GM19438 (cell line): Measurements from ENCODE around the gene ENG.
"Not testable (repeated sequence)": the region's sequence is repeated elsewhere in the genome, so short reads cannot be mapped to it uniquely, and the experiment has no call there.

Experiments used
- ATAC-seq: cut with Tn5 transposase; IDR thresholded peaks from one replicate; pipeline ENCODE4 v1.9.1; 2021; ENCODE audit warnings: low read depth; ENCODE audit not compliant: unreplicated experiment

Gene ENG

DNA sequence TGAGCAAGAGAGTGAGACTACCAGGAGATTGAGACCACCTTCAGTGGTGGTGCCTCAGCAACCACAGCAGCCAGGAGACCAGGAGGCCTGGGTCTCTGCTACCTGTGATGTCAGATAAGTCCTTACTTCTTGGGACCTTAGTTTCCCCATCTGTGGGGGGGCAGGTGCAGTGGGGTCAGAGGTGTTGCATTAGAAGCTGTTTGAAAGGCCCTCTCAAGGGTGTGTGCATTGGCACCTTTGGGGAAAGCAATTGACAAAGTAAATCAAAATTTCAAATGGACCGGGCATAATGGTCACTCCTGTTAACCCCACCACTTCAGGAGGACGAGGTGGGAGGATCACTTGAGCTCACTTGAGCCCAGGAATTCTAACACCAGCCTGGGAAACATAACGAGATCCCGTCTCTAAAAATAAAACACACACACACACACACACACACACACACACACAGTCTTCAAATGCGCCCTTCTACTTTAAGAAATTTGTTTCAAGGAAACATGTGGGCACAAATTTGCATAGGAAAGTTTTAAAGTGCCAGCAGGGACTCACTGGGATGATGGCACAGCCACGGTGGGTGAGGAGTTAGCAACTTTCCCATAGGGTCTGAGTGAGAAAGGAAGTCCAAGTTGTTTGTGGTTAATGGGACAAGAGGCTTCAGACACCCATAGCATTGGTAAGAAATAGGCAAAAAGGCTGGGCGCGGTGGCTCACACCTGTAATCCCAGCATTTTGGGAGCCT is 24.4 kb upstream of the ENG start:
- no peak for ATAC-seq

DNA sequence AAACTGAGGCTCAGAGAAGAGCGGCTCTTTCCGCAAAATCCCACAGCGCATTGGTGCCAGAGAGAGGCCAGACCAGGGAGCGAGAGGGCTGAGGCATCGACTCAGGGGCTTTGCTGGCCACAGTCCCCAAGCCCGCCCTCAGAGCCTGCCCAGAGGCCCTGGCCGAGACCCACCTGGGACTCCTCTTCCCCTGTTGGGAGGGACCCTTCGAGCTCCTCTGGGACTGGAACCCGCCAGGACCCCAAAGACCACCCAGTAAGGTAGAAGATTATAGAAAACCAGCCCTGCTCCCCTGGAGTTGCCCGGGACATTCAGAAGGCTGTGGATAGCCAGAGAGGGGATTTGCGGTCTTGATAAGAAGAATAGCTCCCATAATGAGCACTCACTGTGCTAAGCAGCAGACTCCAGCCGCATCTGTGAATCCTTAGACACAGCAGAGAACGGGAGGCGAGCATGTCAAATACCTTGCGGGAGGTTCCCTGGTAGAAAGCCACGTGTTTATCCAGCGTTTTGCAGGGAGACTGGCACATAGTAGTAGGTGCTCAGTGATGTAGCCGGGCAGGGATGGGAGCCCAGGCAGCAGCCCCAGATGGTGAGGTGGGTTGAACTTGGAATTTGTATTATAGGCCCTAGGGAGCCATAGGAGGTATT is 23.7 kb upstream of the ENG start:
- ATAC-seq = no peak

DNA sequence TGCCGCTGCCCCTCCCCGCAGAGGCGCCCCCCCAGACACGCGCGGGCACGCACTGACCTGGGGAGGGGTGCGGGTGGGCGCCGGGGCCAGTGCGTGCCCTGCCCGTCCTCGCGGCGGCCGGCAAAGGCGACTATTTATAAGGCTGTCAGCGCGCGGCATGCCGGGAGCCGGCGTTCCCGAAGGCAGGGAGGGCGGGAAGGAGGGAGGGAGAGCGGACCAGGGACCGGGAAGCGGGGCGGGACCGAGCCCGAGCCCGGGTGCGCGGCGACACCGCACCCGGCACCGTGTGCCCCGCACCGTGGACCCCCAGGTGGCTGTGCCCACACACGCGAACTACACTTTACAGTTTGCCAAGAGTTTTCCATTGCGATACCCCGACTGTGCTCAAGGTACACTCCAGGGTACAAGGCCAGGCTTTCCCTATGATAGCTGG is 23.1 kb upstream of the ENG start, which contains the start of gene AK1:
Gene AK1, minus strand, starts transcription at position 110 of the 433 bp plus-strand sequence. CDS start 3,058 bp downstream, outside the sequence.
- ATAC-seq = no peak

DNA sequence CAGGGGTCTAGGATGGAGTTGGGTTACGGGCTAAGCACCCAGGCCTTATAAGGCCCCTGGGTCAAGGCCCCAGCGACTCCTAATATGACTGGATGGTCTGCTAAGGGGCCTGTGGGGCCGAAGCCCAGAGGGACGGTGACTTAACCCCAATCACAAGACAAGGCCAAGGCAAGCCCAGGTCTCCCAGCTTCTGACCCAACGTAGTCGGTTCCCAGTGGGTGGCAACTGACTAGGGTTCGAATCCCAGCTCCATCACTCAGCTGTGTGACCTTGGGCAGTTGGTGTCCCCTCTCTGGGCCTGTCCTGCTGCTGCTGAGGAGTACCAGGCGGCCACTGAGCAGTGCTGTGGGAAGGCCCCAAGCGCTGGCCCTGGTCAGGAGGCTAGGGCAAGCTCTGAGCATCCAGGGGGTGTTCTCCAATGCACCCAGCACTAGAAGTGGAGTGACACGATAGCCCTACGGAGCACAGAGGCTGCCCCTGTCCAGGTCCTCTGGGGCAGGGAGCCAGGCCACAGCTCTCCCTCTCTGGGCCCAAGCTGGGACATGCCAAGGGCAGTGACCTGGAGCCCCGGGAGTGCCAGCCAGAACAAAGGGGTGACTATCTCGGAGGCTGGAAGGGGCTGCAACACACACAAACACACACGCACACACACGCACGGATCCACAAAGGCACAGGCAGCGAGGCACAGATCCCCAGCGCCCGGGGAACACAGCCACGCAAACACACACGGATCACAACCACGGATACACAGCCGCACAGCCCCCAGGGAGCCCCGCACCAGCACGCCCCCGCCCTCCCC is 22.5 kb upstream of the ENG start:
- no peak for ATAC-seq

DNA sequence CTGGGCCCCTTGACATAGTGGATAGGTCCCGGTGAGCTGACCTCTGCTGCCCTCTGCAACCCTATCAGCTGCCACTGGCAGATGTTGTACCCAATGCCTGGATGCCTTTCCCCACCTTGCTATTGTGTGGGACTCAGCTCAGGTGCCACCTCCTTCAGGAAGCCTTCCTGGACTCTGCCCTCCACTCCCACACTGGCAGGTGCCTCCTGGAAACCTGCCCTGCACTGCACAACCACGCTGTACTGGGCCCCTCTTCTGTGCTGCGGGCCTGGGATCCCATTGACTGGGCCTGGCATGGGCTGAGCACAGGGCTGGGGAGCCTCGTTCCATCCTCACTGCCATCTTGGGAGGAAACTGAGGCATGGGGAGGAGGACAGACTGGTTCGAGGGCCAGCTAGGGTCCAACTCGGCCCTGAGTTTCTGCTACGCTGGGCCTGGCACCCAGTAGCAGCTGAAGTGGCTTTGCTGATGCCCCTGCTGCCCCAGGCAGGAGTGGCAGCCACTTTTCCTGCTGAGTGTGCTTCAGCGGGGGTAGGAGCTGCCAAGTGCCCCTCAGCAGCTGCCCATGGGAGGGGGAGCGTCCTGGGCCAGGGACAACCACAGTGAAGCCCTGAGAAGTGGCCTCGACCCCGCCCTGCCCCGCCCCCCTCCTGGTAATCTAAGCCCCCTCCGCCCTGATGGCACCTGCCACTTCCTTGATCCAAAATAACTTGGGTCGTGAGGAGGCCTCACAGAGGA is 21.7 kb upstream of the ENG start:
- ATAC-seq = no peak

DNA sequence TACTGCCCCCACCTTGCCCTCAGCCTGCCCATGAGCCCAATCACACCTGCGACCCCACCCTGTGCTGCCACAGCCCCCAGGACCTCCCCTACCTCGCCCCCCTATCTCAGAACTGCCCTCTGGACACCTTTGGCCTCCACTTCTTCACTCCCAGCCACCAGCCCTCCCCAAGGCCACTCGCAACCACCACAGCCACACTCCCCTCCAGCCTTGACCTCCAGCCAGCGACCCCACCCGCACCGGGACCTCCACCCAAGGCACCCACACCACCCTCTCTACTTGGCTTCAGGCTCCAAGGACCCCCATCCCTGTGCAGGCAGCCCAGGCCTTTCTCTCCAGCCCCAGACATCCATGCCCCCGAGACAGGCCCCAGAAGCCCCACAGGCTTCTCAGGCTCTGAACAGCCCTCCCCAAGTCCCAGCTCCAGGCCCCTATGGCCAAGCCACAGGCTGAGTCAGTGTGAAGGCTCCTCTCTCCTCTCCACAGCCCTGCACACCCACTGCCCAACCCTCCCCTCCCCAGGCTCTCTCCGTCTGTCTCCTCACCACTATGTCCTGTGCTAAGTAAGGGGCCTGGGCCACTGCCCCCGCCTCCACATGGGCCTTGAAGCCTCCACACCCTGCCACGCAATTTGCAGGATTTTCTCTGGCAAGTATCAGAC is 21.0 kb upstream of the ENG start:
- ATAC-seq = no peak

DNA sequence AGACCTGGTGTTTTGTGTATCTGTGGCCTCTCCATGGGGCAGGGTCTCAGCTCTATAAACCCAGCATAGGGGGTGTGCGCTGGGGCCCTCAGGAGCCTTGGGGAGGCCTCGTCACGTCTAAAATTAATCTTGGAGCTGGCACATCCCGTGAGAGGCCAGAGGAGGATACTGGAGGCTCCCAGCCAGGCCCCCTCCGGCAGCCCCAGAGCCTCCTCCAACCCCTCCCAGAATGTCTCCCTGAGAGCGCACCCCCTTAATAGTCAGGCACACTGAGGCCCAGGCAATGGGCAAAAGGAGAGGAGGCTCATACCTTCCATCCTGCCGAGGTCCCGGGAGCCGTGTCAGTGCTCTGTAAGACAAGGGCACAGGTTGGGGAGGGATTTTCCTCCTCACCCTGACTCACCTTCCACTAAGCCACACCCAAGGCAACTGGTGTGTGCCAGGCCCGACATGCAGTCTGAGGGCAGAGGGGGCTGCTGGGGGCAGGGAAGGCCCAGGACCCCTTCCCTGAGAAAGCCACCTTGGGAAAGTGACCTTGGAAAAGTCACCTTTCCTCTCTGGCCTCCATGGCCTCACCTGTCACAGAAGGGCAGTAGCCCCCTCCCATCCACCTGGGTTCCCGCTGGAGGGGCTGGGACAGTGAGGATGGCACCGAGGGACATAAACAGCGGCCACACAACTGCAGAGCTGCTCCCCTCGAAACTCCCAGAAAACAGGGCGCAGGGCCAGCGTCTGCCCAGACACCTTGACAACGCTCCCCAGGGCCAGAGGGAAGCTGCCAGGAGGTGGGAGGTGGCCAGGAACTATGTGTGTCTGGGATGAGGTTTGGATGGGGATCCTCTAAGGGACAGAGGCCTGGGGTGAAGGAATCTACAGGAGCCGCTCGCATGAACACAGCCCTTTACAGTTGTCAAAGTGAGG is 20.1 kb upstream of the ENG start:
- no peak for ATAC-seq

DNA sequence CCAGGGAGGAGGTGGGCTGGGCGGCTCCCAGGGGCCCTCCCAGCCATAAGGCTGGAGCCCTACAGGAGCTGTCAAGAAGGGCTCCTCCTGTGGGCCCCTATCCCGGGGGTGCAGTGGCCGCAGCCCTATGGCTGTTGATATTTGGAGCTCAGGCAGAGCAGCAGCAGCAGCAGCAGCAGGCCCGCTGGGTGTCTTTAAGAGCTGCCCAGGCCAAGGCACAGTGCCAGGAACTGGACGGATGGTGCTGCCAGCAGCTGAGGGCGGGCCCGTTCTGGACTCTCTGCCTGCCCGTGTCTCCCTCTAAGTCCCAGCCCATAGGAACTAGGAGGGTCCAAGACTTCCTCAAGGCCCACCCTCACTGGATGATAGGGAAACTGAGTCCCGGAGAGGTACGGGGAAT is 19.4 kb upstream of the ENG start:
- no peak for ATAC-seq

DNA sequence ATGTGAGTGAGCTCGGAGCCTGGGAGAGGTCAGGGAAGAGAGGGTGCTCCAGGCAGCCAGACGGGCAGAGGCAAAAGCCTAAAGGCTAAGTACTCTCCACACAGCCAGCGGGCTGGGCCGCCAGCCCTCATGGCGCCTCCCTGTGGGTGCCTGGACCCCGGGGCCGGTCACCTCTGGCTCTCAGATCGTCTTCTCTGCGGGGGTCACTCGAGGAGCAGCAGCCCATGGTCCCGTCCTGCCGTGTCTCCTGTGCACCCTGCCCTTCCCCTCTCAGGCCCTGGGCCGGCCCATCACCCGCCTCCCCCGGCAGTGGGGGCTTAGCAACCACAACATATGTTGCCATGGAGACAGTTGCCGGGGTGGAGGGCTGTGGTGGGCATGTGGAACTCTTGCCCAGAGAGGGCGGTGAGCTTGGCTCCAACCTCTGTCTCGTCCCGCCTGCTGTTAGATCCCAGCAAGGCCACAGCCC is 18.8 kb upstream of the ENG start:
- ATAC-seq = no peak

DNA sequence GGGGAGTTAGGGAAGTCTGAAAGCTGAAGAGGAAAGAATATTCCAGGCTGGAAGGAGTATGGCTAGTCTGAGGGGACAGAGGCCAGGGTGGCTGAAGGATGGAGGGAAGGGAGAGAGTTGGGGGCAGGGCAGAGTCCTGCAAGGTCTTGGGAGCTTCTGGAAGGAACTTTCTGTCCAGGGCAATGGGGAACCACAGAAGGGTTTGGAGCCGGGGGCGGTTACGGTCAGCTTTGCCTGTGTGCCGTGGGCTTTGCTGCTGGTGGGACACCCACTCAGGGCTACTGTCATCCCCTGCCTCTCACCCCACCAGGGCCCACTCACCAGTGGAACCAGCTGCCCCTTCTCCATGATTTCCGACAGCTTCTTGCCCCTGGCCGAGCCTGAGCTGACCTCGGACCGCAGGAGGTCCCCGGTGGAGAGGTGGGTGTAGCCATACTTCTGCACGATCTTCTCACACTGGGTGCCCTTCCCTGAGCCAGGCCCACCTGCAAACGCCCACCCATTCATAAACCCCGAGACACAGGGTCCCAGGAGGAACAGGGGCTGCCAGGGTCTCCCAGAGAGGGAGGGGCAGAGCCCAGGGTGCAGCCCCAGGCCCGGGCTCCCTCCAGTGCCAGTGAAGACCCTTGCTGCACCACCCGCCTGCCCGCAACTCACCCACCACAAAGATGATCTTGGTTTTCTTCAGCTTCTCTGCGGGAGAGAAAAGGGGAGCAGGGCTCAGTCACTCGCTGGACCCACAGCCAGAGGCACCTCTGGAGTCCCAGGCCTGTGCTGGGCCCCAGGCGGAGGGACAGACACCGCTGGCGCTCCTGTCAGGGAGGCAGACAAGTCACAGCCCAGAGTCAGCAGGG is 18.1 kb upstream of the ENG start:
- no peak for ATAC-seq

DNA sequence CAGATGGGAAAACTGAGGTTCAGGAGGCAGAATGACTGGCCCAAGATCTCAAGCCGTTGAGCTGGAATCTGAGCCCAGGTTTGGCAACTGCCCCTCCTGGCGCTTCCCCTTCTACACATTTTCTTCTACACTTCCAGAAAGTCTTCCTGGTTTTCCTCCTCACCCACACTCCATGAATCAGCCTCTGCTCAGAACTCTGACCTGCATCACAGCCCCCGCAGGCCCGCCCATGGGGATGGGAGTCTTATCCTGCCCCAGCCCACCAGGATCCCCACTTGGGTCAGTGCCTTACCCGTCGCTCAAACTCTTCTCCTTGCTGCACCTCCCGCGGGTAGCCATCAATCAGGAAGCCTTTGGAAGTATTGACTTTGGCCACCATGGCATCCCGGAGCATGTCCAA is 17.1 kb upstream of the ENG start:
- no peak for ATAC-seq

DNA sequence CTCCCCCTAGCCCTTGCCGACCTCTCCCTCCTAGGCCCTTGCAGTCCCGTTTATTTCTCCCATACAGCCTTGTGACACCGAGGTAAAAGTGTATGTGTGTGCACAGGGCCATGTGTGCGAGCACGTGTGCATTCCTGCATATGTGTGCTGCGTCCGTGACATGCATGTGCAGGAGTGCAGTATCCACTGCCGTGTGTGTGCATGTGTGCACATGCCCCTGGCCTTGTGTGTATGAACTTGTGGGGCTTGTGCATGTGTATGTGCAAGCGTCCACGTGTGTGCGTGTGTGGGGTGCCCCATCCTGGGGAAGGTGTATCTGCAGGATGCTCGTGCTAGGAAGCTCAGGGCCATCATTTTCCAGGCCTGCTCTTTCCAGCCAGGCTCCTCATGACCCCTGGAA is 16.4 kb upstream of the ENG start:
- no peak for ATAC-seq

DNA sequence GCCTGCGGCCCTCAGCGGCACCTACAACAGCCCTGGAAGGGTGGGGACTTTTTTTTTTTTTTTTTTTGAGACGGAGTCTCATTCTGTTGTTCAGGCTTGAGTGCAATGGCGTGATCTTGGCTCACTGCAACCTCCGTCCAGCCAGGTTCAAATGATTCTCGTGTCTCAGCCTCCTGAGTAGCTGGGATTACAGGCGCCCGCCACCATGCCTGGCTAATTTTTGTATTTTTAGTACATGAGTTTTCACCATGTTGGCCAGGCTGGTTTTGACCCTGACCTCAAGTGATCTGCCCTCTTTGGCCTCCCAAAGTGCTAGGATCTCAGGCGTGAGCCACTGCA is 15.7 kb upstream of the ENG start:
- not testable (repeated sequence) for ATAC-seq

DNA sequence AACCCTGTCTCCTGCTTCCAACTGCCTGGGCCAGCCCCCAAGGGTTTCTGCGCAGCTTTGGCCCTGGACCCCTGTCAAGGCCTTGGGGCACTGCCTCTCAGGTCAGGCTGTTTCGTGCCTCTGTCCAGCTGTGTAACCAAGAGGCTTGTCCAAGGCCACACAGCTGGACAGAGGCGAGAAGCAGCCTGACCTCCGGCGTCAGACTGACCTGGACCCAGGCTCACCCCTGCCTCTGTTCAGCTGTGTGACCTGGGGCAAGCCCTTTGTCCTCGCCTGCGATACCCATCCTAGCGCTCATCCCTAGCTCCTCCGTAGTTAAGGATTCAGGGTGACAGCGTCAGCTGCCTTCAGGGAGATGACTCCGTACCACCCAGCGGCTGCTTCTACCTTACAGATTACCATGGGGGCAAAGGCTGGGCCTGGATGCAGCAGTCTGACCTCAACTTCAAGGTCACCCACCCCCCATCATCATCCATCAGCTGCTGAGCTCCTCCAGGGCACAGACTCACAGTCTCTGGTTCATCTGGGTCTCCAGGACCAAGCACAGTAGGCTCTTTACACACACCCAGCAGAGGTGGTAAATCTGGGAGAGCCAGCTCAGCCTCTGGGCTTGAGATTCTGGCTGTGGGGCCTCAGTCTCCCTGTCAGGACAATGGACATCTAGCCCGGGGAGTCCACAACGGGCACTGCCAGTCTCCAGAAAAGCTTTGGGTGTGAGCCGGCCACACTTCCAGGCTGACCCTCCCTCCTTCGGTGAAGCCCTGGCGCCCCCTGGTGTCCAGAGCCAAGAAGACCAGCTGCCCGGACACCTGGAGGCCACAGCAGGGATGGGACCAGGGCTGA is 15.1 kb upstream of the ENG start:
- ATAC-seq = no peak

DNA sequence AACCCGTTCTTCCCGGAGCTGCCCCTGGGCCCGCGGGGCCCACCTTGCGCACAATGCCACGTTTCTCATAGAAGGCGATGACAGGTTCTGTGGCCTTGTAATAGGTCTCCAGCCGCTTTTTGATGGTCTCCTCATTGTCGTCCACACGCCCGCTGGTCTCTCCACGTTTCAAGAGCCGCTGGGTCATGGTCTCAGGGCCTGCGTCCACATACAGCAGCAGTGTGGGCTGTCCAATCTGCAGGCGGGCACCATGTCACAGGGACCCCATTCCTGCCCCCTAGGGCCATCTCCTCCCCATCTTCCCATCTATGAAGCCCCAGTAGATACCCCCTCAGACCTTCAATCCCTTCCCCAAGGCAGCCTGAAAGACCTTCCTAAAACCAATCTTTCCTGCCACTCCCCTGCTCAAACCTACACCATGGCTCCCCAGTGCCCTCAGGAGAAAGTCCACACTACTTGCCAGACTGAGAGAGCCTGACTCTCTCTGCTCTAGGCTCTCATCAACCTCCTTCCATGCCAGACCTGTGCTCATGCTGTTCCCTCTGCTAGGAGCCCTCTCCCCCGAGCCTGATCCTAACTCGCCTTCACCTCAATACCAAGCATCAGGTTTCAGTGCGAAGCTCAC is 13.9 kb upstream of the ENG start:
- no peak for ATAC-seq

DNA sequence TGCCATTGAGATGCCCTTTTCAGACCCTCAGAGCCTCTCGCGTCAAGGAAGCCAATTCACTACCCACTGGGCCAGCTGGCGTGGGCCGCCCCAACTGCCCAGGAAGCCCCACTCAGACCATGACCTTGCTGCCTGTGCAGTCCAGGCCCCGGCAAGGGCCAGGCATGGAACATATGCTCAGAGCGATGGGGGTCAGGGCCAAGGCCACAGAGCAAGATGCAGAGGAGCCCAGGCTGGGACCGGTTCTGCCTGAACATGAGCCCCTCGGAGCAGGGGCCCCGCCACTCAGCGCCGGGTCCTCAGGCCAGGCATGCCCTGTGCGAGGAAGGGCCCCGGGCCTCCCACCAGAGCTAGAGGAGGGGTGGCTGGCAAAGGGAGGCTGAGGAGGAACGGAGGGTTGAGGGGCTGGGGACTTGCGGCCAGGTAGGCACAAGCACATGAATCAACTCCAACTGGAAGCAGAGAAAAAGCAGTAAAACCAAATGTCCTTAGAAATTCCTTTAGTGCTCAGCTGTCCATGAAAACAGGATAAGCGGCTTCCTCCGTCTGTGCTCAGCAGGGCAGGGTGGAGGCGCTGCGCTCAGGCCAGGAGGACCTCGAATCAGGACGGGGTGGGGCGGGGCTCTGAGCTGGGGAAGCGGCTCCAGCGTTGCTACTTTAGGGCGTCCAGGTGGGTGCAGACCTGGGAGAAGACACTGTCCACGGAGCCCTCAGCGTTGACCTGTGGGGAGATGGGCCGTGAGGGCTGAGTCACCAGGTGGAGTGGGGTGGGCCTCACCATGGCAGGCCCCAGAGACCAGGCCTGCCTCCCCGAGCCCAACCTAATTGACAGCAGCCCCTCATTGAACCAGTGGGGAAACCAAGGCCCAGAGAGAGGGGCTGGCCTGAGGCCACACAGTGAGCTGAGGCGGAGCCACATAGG is 13.2 kb upstream of the ENG start:
- ATAC-seq = no peak
